GM18870 (cell line): Measurements from ENCODE around the gene MYL11.

ENCODE experiments used
- ATAC-seq: cut with Tn5 transposase; IDR thresholded peaks from one replicate; pipeline ENCODE4 v1.9.1; 2021; ENCODE audit warnings: moderate library complexity; ENCODE audit not compliant: unreplicated experiment

The MYL11 gene

GRCh38 chr16:30416624-30417528 is 42.3 kb downstream of the MYL11 start:
- no peak for ATAC-seq

GRCh38 chr16:30417529-30418349 is 43.1 kb downstream of the MYL11 start:
- peak; percentile 46 for ATAC-seq

DNA sequence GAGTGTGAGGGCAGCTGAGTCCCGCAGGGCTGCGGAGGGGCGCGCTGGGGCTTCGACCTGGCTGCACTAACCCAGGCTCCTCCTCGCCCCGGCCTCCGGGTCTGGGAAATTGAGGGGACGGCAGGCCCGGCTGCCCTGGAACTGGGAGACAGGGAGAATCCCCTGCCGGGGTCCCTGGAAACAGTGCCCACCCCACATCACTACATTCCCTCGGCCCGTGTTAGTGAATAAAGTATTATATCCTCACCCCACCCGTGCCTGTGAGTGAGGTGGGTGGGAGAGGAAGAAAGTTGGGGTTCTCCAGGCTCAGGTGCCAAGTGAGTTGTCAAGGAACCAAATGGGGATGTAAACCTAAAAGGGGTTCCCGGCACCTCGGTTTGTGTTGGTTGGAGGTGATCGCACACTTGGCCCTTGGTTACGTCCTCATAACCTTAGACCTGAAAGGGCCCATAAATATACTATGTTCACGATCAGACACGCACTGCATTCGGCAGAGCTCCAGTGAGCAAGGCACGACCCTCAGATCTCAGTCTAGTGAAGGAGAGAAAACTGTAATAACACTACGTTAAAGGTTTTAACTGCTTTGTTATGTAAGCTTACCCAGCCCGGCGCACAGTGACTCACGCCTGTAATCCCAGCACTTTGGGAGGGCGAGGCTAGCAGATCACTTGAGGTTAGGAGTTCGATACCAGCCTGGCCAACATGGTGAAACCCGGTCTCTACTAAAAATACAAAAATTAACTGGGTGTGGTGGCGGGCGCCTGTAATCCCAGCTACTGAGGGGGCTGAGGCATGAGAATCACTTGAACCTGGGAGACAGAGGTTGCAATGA is 44.0 kb downstream of the MYL11 start:
- ATAC-seq: no peak

DNA sequence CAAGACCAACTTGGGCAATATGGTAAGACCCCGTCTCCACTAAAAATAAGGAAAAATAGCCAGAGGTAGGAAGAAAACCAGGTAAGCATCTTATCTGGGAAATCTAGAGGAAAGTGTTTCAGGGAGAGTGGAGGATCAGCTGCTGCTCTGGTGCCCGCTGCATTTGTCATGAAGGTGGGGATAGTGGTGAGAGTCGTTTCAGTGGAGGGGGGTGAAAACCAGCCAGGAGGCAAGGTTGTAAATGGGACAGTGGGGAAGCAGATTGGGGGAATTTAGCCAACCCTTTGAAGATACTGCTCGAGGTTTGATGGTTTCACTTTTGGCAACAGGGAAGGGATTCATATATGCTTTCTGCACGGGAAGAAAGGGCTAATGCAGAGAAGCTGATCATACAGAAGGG is 46.4 kb downstream of the MYL11 start:
- ATAC-seq: no peak
